ENCODE data around the gene PTPRR.

The PTPRR gene

GRCh38 chr12:70962226-70962794 is 41.8 kb upstream of the PTPRR start:
- ChIA-PET POLR2A (no interaction called here), CTCF (no interaction called here)
- TF ChIP-seq BHLHE40 (IDR thresholded peaks at IDR 0.05; ENCODE audit: borderline replicate concordance) (no peak), TARDBP (IDR thresholded peaks at IDR 0.05) (no peak), ZNF384 (IDR thresholded peaks at IDR 0.05) (no peak), LEF1 (IDR thresholded peaks at IDR 0.05; ENCODE audit: borderline replicate concordance) (no peak), L3MBTL2 (conservative IDR thresholded peaks at IDR 0.05) (no peak), HDGF (IDR thresholded peaks at IDR 0.05; ENCODE audit: borderline replicate concordance) (no peak), FOXA1 (IDR thresholded peaks at IDR 0.05) (no peak), ELF4 (IDR thresholded peaks at IDR 0.05) (no peak), FOXK2 (IDR thresholded peaks at IDR 0.05) (no peak), SUZ12 (IDR thresholded peaks at IDR 0.05) (no peak), ARNT (IDR thresholded peaks at IDR 0.05) (no peak), NFRKB (IDR thresholded peaks at IDR 0.05) (no peak), SP1 (IDR thresholded peaks at IDR 0.05) (no peak), CTBP1 (IDR thresholded peaks at IDR 0.05; ENCODE audit: borderline replicate concordance) (no peak), FOXM1 (IDR thresholded peaks at IDR 0.05; ENCODE audit: borderline replicate concordance) (no peak)
- TF ChIP-seq, protein P1, sequence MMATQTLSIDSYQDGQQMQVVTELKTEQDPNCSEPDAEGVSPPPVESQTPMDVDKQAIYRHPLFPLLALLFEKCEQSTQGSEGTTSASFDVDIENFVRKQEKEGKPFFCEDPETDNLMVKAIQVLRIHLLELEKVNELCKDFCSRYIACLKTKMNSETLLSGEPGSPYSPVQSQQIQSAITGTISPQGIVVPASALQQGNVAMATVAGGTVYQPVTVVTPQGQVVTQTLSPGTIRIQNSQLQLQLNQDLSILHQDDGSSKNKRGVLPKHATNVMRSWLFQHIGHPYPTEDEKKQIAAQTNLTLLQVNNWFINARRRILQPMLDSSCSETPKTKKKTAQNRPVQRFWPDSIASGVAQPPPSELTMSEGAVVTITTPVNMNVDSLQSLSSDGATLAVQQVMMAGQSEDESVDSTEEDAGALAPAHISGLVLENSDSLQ (IDR thresholded peaks at IDR 0.05), result no peak
- no peak for DNase-seq (ENCODE audit: extremely low spot score)

- CTCF ChIA-PET, result no interaction called here
- POLR2A ChIA-PET, result no interaction called here
- TF ChIP-seq ARNT (IDR thresholded peaks at IDR 0.05), result no peak
- no peak for TF ChIP-seq ZNF384 (IDR thresholded peaks at IDR 0.05)
- TF ChIP-seq ELF4 (IDR thresholded peaks at IDR 0.05), result no peak
- no peak for TF ChIP-seq FOXA1 (IDR thresholded peaks at IDR 0.05)
- no peak for TF ChIP-seq LEF1 (IDR thresholded peaks at IDR 0.05; ENCODE audit: borderline replicate concordance)
- no peak for TF ChIP-seq SUZ12 (IDR thresholded peaks at IDR 0.05)
- TF ChIP-seq TARDBP (IDR thresholded peaks at IDR 0.05), result no peak
- TF ChIP-seq CTBP1 (IDR thresholded peaks at IDR 0.05; ENCODE audit: borderline replicate concordance), result no peak
- TF ChIP-seq NFRKB (IDR thresholded peaks at IDR 0.05), result no peak
- TF ChIP-seq SP1 (IDR thresholded peaks at IDR 0.05), result no peak
- no peak for TF ChIP-seq FOXM1 (IDR thresholded peaks at IDR 0.05; ENCODE audit: borderline replicate concordance)
- TF ChIP-seq FOXK2 (IDR thresholded peaks at IDR 0.05), result no peak
- TF ChIP-seq BHLHE40 (IDR thresholded peaks at IDR 0.05; ENCODE audit: borderline replicate concordance), result no peak
- TF ChIP-seq, protein P1 (IDR thresholded peaks at IDR 0.05), result no peak
- no peak for TF ChIP-seq L3MBTL2 (conservative IDR thresholded peaks at IDR 0.05)
- no peak for DNase-seq (ENCODE audit: extremely low spot score)
Measured at GRCh38 chr12:70960484-70960883, 39.9 kb upstream of the PTPRR start.

GRCh38 chr12:70955415-70955814 is 34.9 kb upstream of the PTPRR start:
- no peak for DNase-seq (ENCODE audit: extremely low spot score)
- CTCF ChIA-PET, result no interaction called here
- TF ChIP-seq FOXK2 (IDR thresholded peaks at IDR 0.05) (no peak), L3MBTL2 (conservative IDR thresholded peaks at IDR 0.05) (no peak), SUZ12 (IDR thresholded peaks at IDR 0.05) (no peak), HDGF (IDR thresholded peaks at IDR 0.05; ENCODE audit: borderline replicate concordance) (no peak), ZNF384 (IDR thresholded peaks at IDR 0.05) (no peak), NFRKB (IDR thresholded peaks at IDR 0.05) (no peak), TARDBP (IDR thresholded peaks at IDR 0.05) (no peak), LEF1 (IDR thresholded peaks at IDR 0.05; ENCODE audit: borderline replicate concordance) (no peak), SP1 (IDR thresholded peaks at IDR 0.05) (no peak), CTBP1 (IDR thresholded peaks at IDR 0.05; ENCODE audit: borderline replicate concordance) (no peak), ELF4 (IDR thresholded peaks at IDR 0.05) (no peak), FOXA1 (IDR thresholded peaks at IDR 0.05) (no peak)
- TF ChIP-seq, protein P1 (IDR thresholded peaks at IDR 0.05), result no peak
- POLR2A ChIA-PET, result no interaction called here

DNA sequence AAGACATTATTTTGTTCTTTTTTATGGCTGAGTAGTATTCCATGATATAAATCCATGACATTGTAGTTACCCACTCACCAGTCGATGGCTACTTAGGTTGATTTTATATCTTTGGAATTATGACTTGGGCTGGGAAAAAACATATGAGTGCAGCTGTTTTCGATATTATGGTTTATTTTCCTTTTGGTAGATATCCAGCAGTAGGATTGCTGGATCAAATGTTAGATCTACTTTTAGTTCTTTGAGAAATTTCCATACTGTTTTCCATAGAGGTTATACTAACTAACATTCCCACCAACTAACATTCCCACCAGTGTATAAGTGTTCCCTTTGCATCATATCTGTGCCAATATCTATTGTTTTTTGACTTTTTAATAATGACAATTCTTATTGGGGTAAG is 29.9 kb upstream of the PTPRR start:
- TF ChIP-seq ARNT (IDR thresholded peaks at IDR 0.05) (no peak), SUZ12 (IDR thresholded peaks at IDR 0.05) (no peak), L3MBTL2 (conservative IDR thresholded peaks at IDR 0.05) (no peak), BHLHE40 (IDR thresholded peaks at IDR 0.05; ENCODE audit: borderline replicate concordance) (no peak), FOXK2 (IDR thresholded peaks at IDR 0.05) (no peak), CTBP1 (IDR thresholded peaks at IDR 0.05; ENCODE audit: borderline replicate concordance) (no peak), FOXM1 (IDR thresholded peaks at IDR 0.05; ENCODE audit: borderline replicate concordance) (no peak), ELF4 (IDR thresholded peaks at IDR 0.05) (no peak), ZNF384 (IDR thresholded peaks at IDR 0.05) (no peak), NFRKB (IDR thresholded peaks at IDR 0.05) (no peak), TARDBP (IDR thresholded peaks at IDR 0.05) (no peak), FOXA1 (IDR thresholded peaks at IDR 0.05) (no peak), LEF1 (IDR thresholded peaks at IDR 0.05; ENCODE audit: borderline replicate concordance) (no peak), HDGF (IDR thresholded peaks at IDR 0.05; ENCODE audit: borderline replicate concordance) (no peak)
- ChIA-PET POLR2A (no interaction called here), CTCF (no interaction called here)
- DNase-seq (ENCODE audit: extremely low spot score), result no peak

- TF ChIP-seq ARNT (IDR thresholded peaks at IDR 0.05) (no peak), FOXK2 (IDR thresholded peaks at IDR 0.05) (no peak), FOXM1 (IDR thresholded peaks at IDR 0.05; ENCODE audit: borderline replicate concordance) (no peak), L3MBTL2 (conservative IDR thresholded peaks at IDR 0.05) (no peak), BHLHE40 (IDR thresholded peaks at IDR 0.05; ENCODE audit: borderline replicate concordance) (no peak), FOXA1 (IDR thresholded peaks at IDR 0.05) (no peak), HDGF (IDR thresholded peaks at IDR 0.05; ENCODE audit: borderline replicate concordance) (no peak), ELF4 (IDR thresholded peaks at IDR 0.05) (no peak), TARDBP (IDR thresholded peaks at IDR 0.05) (no peak), CTBP1 (IDR thresholded peaks at IDR 0.05; ENCODE audit: borderline replicate concordance) (no peak), LEF1 (IDR thresholded peaks at IDR 0.05; ENCODE audit: borderline replicate concordance) (no peak), SUZ12 (IDR thresholded peaks at IDR 0.05) (no peak), ZNF384 (IDR thresholded peaks at IDR 0.05) (no peak)
- TF ChIP-seq, protein P1 (IDR thresholded peaks at IDR 0.05), result no peak
- CTCF ChIA-PET, result no interaction called here
- no peak for DNase-seq (ENCODE audit: extremely low spot score)
- POLR2A ChIA-PET, result no interaction called here
Measured at GRCh38 chr12:70948976-70949336, 28.4 kb upstream of the PTPRR start.

Data from HEK293T (cell line).